Prostate gland (tissue), 2 donors: Measurements from ENCODE around the gene MSL1. TPM values are rescaled to one million over a fixed set of nuclear protein-coding genes. Genes with fewer than 3 reads are reported as not detected.

Source experiments
- DNase-seq: peaks from one replicate; pipeline ENCODE4 v3.0.0-alpha.2; 2019; ENCODE audit warnings: low spot score
- H3K27ac ChIP-seq, 2 donors: fragments of 200-600 bp; sonication (generic); 2 replicates each; pipeline ENCODE4 v1.5.1; 2017 to 2019
- H3K27me3 ChIP-seq: fragments of 200-600 bp; sonication (generic); replicated peaks from 2 replicates; pipeline ENCODE4 v1.5.1; 2019; ENCODE audit not compliant: insufficient read depth
- H3K36me3 ChIP-seq, 2 donors: fragments of 200-600 bp; sonication (generic); 1 replicate in 1 of 2; 2 replicates in 1 of 2; pipeline versions ENCODE4 v1.5.1 to v1.8.1; 2017 to 2019
- H3K4me1 ChIP-seq: fragments of 200-600 bp; sonication (generic); replicated peaks from 2 replicates; pipeline ENCODE4 v1.5.1; 2019
- H3K4me3 ChIP-seq, 2 donors: fragments of 200-600 bp; sonication (generic); 2 replicates each; pipeline ENCODE4 v1.5.1; 2017 to 2019
- H3K9me3 ChIP-seq: fragments of 200-600 bp; sonication (generic); 2 replicates; pipeline ENCODE4 v1.5.1; 2017
- CTCF ChIP-seq, 4 experiments: fragments of 200-600 bp in 2 of 4; fragments of 450-650 bp in 2 of 4; sonication (generic) in 2 of 4; IDR thresholded peaks; 1 replicate in 3 of 4; 2 replicates in 1 of 4; pipeline ENCODE4 v1.5.1; 2016 to 2019; ENCODE audit warnings: antibody characterized with exemption in 4 of 4, mild to moderate bottlenecking in 2 of 4, moderate library complexity in 2 of 4
- POLR2A ChIP-seq: fragments of 450-650 bp; IDR thresholded peaks from one replicate; pipeline ENCODE4 v1.6.1; 2016; ENCODE audit warnings: antibody characterized with exemption, mild to moderate bottlenecking
- POLR2AphosphoS5 ChIP-seq: sonication (generic); formaldehyde crosslinking; IDR thresholded peaks from one replicate; pipeline ENCODE4 v1.6.1; 2017; ENCODE audit warnings: antibody characterized with exemption
- WGBS: methylation state at CpG from one replicate; pipeline ENCODE4 v1.1.5; 2018; 5-methylcytosine and 5-hydroxymethylcytosine counted together
- intact Hi-C: fragments of 100-400 bp; cut with DNase I; formaldehyde crosslinking; loops from one replicate; pipeline ENCODE4 v1.14.2; 2022
- total RNA-seq, 2 donors: library from RNA; depleted of rRNA; stranded (reverse); fragments of >200 nt; gene quantifications; one replicate each; pipeline ENCODE4 v1.1.0, GENCODE V29; 2016

Gene MSL1
- total RNA-seq, 2 donors from 2014 or later = 77.0 to 112 TPM

GRCh38 chr17:40157973-40158372 lies 36.2 kb downstream of the MSL1 start:
- no peak overlapping the region for H3K27ac ChIP-seq
- DNase-seq = no peak
- no peaks in the 10 kb centered on the region for H3K9me3 ChIP-seq
- H3K27me3 ChIP-seq = no peaks in the 10 kb centered on the region
- intact Hi-C loops = no loop called here
- peaks cover under 1 to 11% of the 10 kb centered on the region in 2 donors for H3K36me3 ChIP-seq
- WGBS = 70% methylated on average over 2 of the region's 2 CpGs
- H3K4me3 ChIP-seq = no peak overlapping the region
- no peak for TF ChIP-seq POLR2A
- H3K4me1 ChIP-seq = no peaks in the 10 kb centered on the region

GRCh38 chr17:40158438-40159013 lies 36.8 kb downstream of the MSL1 start:
- Histone ChIP-seq H3K36me3 (peaks cover 6 to 9% of the 10 kb centered on the region in 2 donors), H3K27me3 (no peaks in the 10 kb centered on the region), H3K4me3 (no peak overlapping the region), H3K9me3 (no peaks in the 10 kb centered on the region), H3K4me1 (no peaks in the 10 kb centered on the region), H3K27ac (no peak overlapping the region)
- intact Hi-C loops = no loop called here
- 83% methylated on average over 3 of the region's 3 CpGs for WGBS
- DNase-seq = no peak
- TF ChIP-seq CTCF (IDR thresholded peaks at IDR 0.05) (no peak), POLR2A (no peak), POLR2AphosphoS5 (no peak)

GRCh38 chr17:40159456-40159855 lies 37.7 kb downstream of the MSL1 start:
- Histone ChIP-seq H3K27ac (no peak overlapping the region), H3K36me3 (peaks cover 14 to 15% of the 10 kb centered on the region in 2 donors), H3K9me3 (no peaks in the 10 kb centered on the region), H3K4me3 (no peak overlapping the region), H3K4me1 (no peaks in the 10 kb centered on the region), H3K27me3 (no peaks in the 10 kb centered on the region)
- no peak for DNase-seq
- intact Hi-C loops = no loop called here
- TF ChIP-seq CTCF (IDR thresholded peaks at IDR 0.05) = no peak
- no peak for TF ChIP-seq POLR2A
- TF ChIP-seq POLR2AphosphoS5 = no peak
- WGBS = 87% methylated on average over 6 of the region's 6 CpGs

- intact Hi-C loops = loop anchor here (2.0 to 5.0 kb wide), 3 partner anchors 55 to 155 kb away; partner anchors contain the start of gene THRA
- Histone ChIP-seq H3K4me3 (no peak overlapping the region), H3K4me1 (no peaks in the 10 kb centered on the region), H3K36me3 (peaks cover 15 to 31% of the 10 kb centered on the region in 2 donors), H3K27me3 (no peaks in the 10 kb centered on the region), H3K27ac (peak overlapping the region; percentile 42 to 56), H3K9me3 (no peaks in the 10 kb centered on the region)
- TF ChIP-seq POLR2A (no peak), POLR2AphosphoS5 (no peak), CTCF (IDR thresholded peaks at IDR 0.05) (no peak)
- DNase-seq = no peak
- WGBS = 86% methylated on average over 3 of the region's 3 CpGs
These were observed 46.0 kb downstream of the MSL1 start for GRCh38 chr17:40167685-40168261.

- WGBS = 32% methylated on average over 11 of the region's 11 CpGs
- TF ChIP-seq POLR2A (no peak), CTCF (IDR thresholded peaks at IDR 0.05) (peak; percentile 43 to 95 (median 86)), POLR2AphosphoS5 (peak; percentile 90)
- Histone ChIP-seq H3K27ac (peak overlapping the region; percentile 42 to 56), H3K4me1 (no peaks in the 10 kb centered on the region), H3K27me3 (no peaks in the 10 kb centered on the region), H3K4me3 (no peak overlapping the region), H3K9me3 (no peaks in the 10 kb centered on the region), H3K36me3 (peaks cover 11 to 26% of the 10 kb centered on the region in 2 donors)
- intact Hi-C loops = loop anchor here (2.0 to 5.0 kb wide), 3 partner anchors 56 to 156 kb away; partner anchors contain the start of gene THRA
- DNase-seq = peak; percentile 36
These were observed 46.6 kb downstream of the MSL1 start for GRCh38 chr17:40168262-40168832.
